Measurements from ENCODE around the gene SH3PXD2A. TPM values are rescaled to one million over a fixed set of nuclear protein-coding genes. Genes with fewer than 3 reads are reported as not detected.
A peak's percentile ranks its signal among the peaks of the same experiment; 100 is the strongest.

SH3PXD2A gene
- total and polyA plus RNA-seq, 2 experiments from 2014 or later, result 1.8 to 5.0 TPM

DNA sequence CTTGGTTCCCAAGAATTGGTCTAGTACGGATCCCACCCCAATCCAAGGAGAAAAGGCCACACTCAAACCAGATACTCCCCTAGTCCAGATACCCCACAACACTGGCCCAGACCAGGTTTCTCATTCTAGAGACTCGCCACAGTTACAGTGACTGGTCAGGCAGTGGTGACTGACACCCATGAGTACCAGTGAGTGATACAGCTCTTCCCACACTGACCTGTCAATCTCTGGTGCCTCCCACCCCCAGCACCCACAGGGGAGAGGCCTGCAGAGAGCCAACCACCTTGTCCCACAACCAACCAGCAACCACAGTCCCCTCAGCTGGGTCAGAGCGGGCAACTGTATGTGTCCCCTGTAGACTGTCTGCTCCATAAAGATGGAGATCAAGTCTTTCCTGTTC is 209.1 kb downstream of the SH3PXD2A start:
- Mint-ChIP-seq H3K4me3 (no peak overlapping the region), H3K27ac (peak overlapping the region; percentile 27; the same call in 1 of the 2 replicates), H3K9me3 (no peaks in the 10 kb centered on the region), H3K4me1 (peaks cover 38% of the 10 kb centered on the region), H3K27me3 (ENCODE audit: insufficient read depth, low read depth, poor library complexity) (peaks cover 6% of the 10 kb centered on the region), H3K36me3 (ENCODE audit: low read depth) (peaks cover 12% of the 10 kb centered on the region)
- Histone ChIP-seq H3K4me3 (no peak overlapping the region), H3K79me2 (replicated peaks; ENCODE audit: insufficient read depth) (no peaks in the 10 kb centered on the region), H3K27ac (ENCODE audit: low read depth) (no peak overlapping the region), H3K9me2 (ENCODE audit: insufficient read depth) (no peaks in the 10 kb centered on the region), H4K20me1 (replicated peaks; ENCODE audit: insufficient read depth) (no peaks in the 10 kb centered on the region), H3F3A (replicated peaks; ENCODE audit: low read depth) (no peaks in the 10 kb centered on the region), H3K4me1 (ENCODE audit: insufficient read depth) (peaks cover 14% of the 10 kb centered on the region; the same call in 1 of the 2 replicates), H3K4me2 (no peak overlapping the region), H2AFZ (no peak overlapping the region), H3K27me3 (ENCODE audit: insufficient read depth) (no peaks in the 10 kb centered on the region), H3K36me3 (ENCODE audit: insufficient read depth) (no peaks in the 10 kb centered on the region)
- ATAC-seq (no peak), DNase-seq (ENCODE audit: low spot score) (no peak)
- TF ChIP-seq NANOG (IDR thresholded peaks at IDR 0.05; ENCODE audit: borderline replicate concordance), result no peak
- TF ChIP-seq, protein P1, sequence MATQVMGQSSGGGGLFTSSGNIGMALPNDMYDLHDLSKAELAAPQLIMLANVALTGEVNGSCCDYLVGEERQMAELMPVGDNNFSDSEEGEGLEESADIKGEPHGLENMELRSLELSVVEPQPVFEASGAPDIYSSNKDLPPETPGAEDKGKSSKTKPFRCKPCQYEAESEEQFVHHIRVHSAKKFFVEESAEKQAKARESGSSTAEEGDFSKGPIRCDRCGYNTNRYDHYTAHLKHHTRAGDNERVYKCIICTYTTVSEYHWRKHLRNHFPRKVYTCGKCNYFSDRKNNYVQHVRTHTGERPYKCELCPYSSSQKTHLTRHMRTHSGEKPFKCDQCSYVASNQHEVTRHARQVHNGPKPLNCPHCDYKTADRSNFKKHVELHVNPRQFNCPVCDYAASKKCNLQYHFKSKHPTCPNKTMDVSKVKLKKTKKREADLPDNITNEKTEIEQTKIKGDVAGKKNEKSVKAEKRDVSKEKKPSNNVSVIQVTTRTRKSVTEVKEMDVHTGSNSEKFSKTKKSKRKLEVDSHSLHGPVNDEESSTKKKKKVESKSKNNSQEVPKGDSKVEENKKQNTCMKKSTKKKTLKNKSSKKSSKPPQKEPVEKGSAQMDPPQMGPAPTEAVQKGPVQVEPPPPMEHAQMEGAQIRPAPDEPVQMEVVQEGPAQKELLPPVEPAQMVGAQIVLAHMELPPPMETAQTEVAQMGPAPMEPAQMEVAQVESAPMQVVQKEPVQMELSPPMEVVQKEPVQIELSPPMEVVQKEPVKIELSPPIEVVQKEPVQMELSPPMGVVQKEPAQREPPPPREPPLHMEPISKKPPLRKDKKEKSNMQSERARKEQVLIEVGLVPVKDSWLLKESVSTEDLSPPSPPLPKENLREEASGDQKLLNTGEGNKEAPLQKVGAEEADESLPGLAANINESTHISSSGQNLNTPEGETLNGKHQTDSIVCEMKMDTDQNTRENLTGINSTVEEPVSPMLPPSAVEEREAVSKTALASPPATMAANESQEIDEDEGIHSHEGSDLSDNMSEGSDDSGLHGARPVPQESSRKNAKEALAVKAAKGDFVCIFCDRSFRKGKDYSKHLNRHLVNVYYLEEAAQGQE (IDR thresholded peaks at IDR 0.05; ENCODE audit: unreplicated experiment), result no peak
- TF ChIP-seq ZNF114 (CRISPR knock-in tag; IDR thresholded peaks at IDR 0.05), result no peak
- TF ChIP-seq ZNF331 (CRISPR knock-in tag; IDR thresholded peaks at IDR 0.05; ENCODE audit: low read depth), result no peak
- TF ChIP-seq EZH2 (IDR thresholded peaks at IDR 0.05; ENCODE audit: low read depth, unreplicated experiment), result no peak
- no peak for TF ChIP-seq STAT1 (IDR thresholded peaks at IDR 0.05; ENCODE audit: unreplicated experiment)
- TF ChIP-seq, protein P2, sequence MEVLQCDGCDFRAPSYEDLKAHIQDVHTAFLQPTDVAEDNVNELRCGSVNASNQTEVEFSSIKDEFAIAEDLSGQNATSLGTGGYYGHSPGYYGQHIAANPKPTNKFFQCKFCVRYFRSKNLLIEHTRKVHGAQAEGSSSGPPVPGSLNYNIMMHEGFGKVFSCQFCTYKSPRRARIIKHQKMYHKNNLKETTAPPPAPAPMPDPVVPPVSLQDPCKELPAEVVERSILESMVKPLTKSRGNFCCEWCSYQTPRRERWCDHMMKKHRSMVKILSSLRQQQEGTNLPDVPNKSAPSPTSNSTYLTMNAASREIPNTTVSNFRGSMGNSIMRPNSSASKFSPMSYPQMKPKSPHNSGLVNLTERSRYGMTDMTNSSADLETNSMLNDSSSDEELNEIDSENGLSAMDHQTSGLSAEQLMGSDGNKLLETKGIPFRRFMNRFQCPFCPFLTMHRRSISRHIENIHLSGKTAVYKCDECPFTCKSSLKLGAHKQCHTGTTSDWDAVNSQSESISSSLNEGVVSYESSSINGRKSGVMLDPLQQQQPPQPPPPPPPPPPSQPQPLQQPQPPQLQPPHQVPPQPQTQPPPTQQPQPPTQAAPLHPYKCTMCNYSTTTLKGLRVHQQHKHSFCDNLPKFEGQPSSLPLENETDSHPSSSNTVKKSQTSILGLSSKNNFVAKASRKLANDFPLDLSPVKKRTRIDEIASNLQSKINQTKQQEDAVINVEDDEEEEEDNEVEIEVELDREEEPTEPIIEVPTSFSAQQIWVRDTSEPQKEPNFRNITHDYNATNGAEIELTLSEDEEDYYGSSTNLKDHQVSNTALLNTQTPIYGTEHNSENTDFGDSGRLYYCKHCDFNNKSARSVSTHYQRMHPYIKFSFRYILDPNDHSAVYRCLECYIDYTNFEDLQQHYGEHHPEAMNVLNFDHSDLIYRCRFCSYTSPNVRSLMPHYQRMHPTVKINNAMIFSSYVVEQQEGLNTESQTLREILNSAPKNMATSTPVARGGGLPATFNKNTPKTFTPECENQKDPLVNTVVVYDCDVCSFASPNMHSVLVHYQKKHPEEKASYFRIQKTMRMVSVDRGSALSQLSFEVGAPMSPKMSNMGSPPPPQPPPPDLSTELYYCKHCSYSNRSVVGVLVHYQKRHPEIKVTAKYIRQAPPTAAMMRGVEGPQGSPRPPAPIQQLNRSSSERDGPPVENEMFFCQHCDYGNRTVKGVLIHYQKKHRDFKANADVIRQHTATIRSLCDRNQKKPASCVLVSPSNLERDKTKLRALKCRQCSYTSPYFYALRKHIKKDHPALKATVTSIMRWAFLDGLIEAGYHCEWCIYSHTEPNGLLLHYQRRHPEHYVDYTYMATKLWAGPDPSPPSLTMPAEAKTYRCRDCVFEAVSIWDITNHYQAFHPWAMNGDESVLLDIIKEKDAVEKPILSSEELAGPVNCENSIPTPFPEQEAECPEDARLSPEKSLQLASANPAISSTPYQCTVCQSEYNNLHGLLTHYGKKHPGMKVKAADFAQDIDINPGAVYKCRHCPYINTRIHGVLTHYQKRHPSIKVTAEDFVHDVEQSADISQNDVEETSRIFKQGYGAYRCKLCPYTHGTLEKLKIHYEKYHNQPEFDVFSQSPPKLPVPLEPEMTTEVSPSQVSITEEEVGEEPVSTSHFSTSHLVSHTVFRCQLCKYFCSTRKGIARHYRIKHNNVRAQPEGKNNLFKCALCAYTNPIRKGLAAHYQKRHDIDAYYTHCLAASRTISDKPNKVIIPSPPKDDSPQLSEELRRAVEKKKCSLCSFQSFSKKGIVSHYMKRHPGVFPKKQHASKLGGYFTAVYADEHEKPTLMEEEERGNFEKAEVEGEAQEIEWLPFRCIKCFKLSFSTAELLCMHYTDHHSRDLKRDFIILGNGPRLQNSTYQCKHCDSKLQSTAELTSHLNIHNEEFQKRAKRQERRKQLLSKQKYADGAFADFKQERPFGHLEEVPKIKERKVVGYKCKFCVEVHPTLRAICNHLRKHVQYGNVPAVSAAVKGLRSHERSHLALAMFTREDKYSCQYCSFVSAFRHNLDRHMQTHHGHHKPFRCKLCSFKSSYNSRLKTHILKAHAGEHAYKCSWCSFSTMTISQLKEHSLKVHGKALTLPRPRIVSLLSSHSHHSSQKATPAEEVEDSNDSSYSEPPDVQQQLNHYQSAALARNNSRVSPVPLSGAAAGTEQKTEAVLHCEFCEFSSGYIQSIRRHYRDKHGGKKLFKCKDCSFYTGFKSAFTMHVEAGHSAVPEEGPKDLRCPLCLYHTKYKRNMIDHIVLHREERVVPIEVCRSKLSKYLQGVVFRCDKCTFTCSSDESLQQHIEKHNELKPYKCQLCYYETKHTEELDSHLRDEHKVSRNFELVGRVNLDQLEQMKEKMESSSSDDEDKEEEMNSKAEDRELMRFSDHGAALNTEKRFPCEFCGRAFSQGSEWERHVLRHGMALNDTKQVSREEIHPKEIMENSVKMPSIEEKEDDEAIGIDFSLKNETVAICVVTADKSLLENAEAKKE (CRISPR knock-in tag; IDR thresholded peaks at IDR 0.05), result no peak
- TF ChIP-seq, protein P3, sequence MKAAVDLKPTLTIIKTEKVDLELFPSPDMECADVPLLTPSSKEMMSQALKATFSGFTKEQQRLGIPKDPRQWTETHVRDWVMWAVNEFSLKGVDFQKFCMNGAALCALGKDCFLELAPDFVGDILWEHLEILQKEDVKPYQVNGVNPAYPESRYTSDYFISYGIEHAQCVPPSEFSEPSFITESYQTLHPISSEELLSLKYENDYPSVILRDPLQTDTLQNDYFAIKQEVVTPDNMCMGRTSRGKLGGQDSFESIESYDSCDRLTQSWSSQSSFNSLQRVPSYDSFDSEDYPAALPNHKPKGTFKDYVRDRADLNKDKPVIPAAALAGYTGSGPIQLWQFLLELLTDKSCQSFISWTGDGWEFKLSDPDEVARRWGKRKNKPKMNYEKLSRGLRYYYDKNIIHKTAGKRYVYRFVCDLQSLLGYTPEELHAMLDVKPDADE (IDR thresholded peaks at IDR 0.05), result no peak
- no peak for TF ChIP-seq JUNB (IDR thresholded peaks at IDR 0.05; ENCODE audit: unreplicated experiment)
- TF ChIP-seq, protein P4, sequence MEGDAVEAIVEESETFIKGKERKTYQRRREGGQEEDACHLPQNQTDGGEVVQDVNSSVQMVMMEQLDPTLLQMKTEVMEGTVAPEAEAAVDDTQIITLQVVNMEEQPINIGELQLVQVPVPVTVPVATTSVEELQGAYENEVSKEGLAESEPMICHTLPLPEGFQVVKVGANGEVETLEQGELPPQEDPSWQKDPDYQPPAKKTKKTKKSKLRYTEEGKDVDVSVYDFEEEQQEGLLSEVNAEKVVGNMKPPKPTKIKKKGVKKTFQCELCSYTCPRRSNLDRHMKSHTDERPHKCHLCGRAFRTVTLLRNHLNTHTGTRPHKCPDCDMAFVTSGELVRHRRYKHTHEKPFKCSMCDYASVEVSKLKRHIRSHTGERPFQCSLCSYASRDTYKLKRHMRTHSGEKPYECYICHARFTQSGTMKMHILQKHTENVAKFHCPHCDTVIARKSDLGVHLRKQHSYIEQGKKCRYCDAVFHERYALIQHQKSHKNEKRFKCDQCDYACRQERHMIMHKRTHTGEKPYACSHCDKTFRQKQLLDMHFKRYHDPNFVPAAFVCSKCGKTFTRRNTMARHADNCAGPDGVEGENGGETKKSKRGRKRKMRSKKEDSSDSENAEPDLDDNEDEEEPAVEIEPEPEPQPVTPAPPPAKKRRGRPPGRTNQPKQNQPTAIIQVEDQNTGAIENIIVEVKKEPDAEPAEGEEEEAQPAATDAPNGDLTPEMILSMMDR (conservative IDR thresholded peaks at IDR 0.05; ENCODE audit: low read depth in 2 of 2), result no peak
- TF ChIP-seq EZH2phosphoT487 (IDR thresholded peaks at IDR 0.05; ENCODE audit: unreplicated experiment), result no peak
- TF ChIP-seq CREB1 (CRISPR knock-in tag; IDR thresholded peaks at IDR 0.05; ENCODE audit: low read depth), result no peak
- no peak for TF ChIP-seq POLR2AphosphoS5 (IDR thresholded peaks at IDR 0.05; ENCODE audit: low read depth)
